GM12878 (cell line): ENCODE data around the gene LIX1L. TPM values are rescaled to one million over a fixed set of nuclear protein-coding genes. Genes with fewer than 3 reads are reported as not detected.

Source experiments
- CHD2 ChIP-seq: IDR thresholded peaks from 2 replicates; pipeline ENCODE4 v1.6.1; 2011; ENCODE audit warnings: low read depth, low read length, improper control_type of control experiment, borderline replicate concordance
- EED ChIP-seq: sonication (generic); IDR thresholded peaks from 2 replicates; pipeline ENCODE4 v1.6.1; 2016; ENCODE audit warnings: antibody characterized with exemption, low read depth
- EP300 ChIP-seq, 2 experiments: fragments of 150-350 bp in 1 of 2; IDR thresholded peaks; 2 replicates each; pipeline ENCODE4 v1.6.1; 2011 to 2012; ENCODE audit warnings: low read depth in 2 of 2, low read length in 2 of 2, borderline replicate concordance in 1 of 2, improper control_type of control experiment in 1 of 2, inconsistent platforms in 1 of 2; ENCODE audit not compliant: control insufficient read depth in 1 of 2
- GATAD2B ChIP-seq: fragments of 450-650 bp; conservative IDR thresholded peaks from 2 replicates; pipeline ENCODE4 v1.6.1; 2017; ENCODE audit warnings: low read depth, mild to moderate bottlenecking, moderate library complexity
- HDAC2 ChIP-seq: fragments of 200-600 bp; sonication (generic); IDR thresholded peaks from 2 replicates; pipeline ENCODE4 v1.6.1; 2017
- MYC ChIP-seq: IDR thresholded peaks from 2 replicates; pipeline ENCODE4 v1.6.1; 2011; ENCODE audit warnings: mild to moderate bottlenecking, low read length, moderate library complexity, inconsistent platforms; ENCODE audit not compliant: insufficient read depth, insufficient replicate concordance, insufficient read length, severe bottlenecking
- NR2C1 ChIP-seq: fragments of 450-650 bp; IDR thresholded peaks from 2 replicates; pipeline ENCODE4 v1.6.1; 2017; ENCODE audit warnings: antibody characterized with exemption, mild to moderate bottlenecking, moderate library complexity
- NR2F1 ChIP-seq: fragments of 450-650 bp; conservative IDR thresholded peaks from 2 replicates; pipeline ENCODE4 v1.6.1; 2017; ENCODE audit warnings: mild to moderate bottlenecking
- PAX5 ChIP-seq: IDR thresholded peaks from 2 replicates; pipeline ENCODE4 v1.6.1; 2011; ENCODE audit warnings: low read depth, low read length, borderline replicate concordance
- POLR2A ChIP-seq: IDR thresholded peaks from 2 replicates; pipeline ENCODE4 v1.6.1; 2011; ENCODE audit warnings: low read depth, mild to moderate bottlenecking, low read length
- POLR2AphosphoS5 ChIP-seq: IDR thresholded peaks from 2 replicates; pipeline ENCODE4 v1.6.1; 2011; ENCODE audit warnings: mild to moderate bottlenecking, low read length, inconsistent platforms
- POU2F2 ChIP-seq: IDR thresholded peaks from 3 replicates; pipeline ENCODE4 v1.6.1; 2011; ENCODE audit warnings: low read depth, mild to moderate bottlenecking, low read length, borderline replicate concordance
- RB1 ChIP-seq: fragments of 450-650 bp; formaldehyde crosslinking; IDR thresholded peaks from 2 replicates; pipeline ENCODE4 v1.6.1; 2017; ENCODE audit warnings: mild to moderate bottlenecking, borderline replicate concordance
- RBBP5 ChIP-seq: fragments of 200-600 bp; sonication (generic); conservative IDR thresholded peaks from 2 replicates; pipeline ENCODE4 v1.6.1; 2016
- RELA ChIP-seq: fragments of 450-650 bp; IDR thresholded peaks from 2 replicates; pipeline ENCODE4 v1.8.0; 2014; ENCODE audit warnings: borderline replicate concordance; ENCODE audit not compliant: partially characterized antibody
- SMARCA5 ChIP-seq: fragments of 450-650 bp; IDR thresholded peaks from 2 replicates; pipeline ENCODE4 v1.6.1; 2017; ENCODE audit warnings: mild to moderate bottlenecking
- SMC3 ChIP-seq: IDR thresholded peaks from 2 replicates; pipeline ENCODE4 v1.6.1; 2011; ENCODE audit warnings: low read length, improper control_type of control experiment, borderline replicate concordance
- TAF1 ChIP-seq: IDR thresholded peaks from 2 replicates; pipeline ENCODE4 v1.6.1; 2011; ENCODE audit warnings: mild to moderate bottlenecking, low read depth, low read length, borderline replicate concordance
- ZNF24 ChIP-seq: fragments of 450-650 bp; IDR thresholded peaks from 2 replicates; pipeline ENCODE4 v1.6.1; 2017; ENCODE audit warnings: antibody characterized with exemption, mild to moderate bottlenecking
- ZSCAN29 ChIP-seq: fragments of 450-650 bp; IDR thresholded peaks from 2 replicates; pipeline ENCODE4 v1.6.1; 2017; ENCODE audit warnings: mild to moderate bottlenecking, moderate library complexity
- polyA plus RNA-seq, 11 experiments: library from polyadenylated mRNA; depleted of rRNA in 4 of 11; unstranded in 6 of 11; stranded (reverse) in 5 of 11; fragments of >200 nt; fragmentation: Nextera tagmentation in 4 of 11; fragmentation: Illumina TruSeq in 1 of 11; extraction: Ambion mirVana in 4 of 11; extraction: Trizol in 1 of 11; gene quantifications; 1 replicate in 1 of 11; 2 replicates in 10 of 11; pipeline versions ENCODE4 v1.2.1 to v1.2.3, GENCODE V29; 2011 to 2016; ENCODE audit warnings: inconsistent platforms in 2 of 11, missing spikeins in 2 of 11, low read depth in 1 of 11
- total RNA-seq, 4 experiments: library from RNA; depleted of rRNA in 3 of 4; stranded (reverse); fragments of >200 nt in 3 of 4; fragmentation: Illumina TruSeq in 1 of 4; extraction: Trizol in 1 of 4; gene quantifications; 2 replicates each; pipeline versions ENCODE4 v1.2.1 to v1.2.3, GENCODE V29; 2013 to 2021
- TF ChIP-seq, protein P1 (sequence below): IDR thresholded peaks from 2 replicates; pipeline ENCODE4 v1.6.1; 2011; ENCODE audit warnings: borderline replicate concordance, low read depth, mild to moderate bottlenecking, moderate library complexity, mixed read lengths, low read length; ENCODE audit not compliant: insufficient read depth; ENCODE audit errors: extremely low read length
- TF ChIP-seq, protein P2 (sequence below): fragments of 450-650 bp; IDR thresholded peaks from 2 replicates; pipeline ENCODE4 v1.6.1; 2017; ENCODE audit warnings: low read depth, mild to moderate bottlenecking, moderate library complexity
- TF ChIP-seq, protein P3 (sequence below): fragments of 450-650 bp; conservative IDR thresholded peaks from 2 replicates; pipeline ENCODE4 v1.6.1; 2017; ENCODE audit warnings: mild to moderate bottlenecking, moderate library complexity
- TF ChIP-seq, protein P4 (sequence below): fragments of 450-650 bp; IDR thresholded peaks from 2 replicates; pipeline ENCODE4 v1.6.1; 2018; ENCODE audit warnings: borderline replicate concordance, mild to moderate bottlenecking; ENCODE audit not compliant: partially characterized antibody

The LIX1L gene
- total and polyA plus RNA-seq, 10 of the 15 experiments (the other 5 are each of a cell fraction or from before 2014, with no cell fraction given) = 5.5 to 48.2 (median 15.3) TPM

DNA sequence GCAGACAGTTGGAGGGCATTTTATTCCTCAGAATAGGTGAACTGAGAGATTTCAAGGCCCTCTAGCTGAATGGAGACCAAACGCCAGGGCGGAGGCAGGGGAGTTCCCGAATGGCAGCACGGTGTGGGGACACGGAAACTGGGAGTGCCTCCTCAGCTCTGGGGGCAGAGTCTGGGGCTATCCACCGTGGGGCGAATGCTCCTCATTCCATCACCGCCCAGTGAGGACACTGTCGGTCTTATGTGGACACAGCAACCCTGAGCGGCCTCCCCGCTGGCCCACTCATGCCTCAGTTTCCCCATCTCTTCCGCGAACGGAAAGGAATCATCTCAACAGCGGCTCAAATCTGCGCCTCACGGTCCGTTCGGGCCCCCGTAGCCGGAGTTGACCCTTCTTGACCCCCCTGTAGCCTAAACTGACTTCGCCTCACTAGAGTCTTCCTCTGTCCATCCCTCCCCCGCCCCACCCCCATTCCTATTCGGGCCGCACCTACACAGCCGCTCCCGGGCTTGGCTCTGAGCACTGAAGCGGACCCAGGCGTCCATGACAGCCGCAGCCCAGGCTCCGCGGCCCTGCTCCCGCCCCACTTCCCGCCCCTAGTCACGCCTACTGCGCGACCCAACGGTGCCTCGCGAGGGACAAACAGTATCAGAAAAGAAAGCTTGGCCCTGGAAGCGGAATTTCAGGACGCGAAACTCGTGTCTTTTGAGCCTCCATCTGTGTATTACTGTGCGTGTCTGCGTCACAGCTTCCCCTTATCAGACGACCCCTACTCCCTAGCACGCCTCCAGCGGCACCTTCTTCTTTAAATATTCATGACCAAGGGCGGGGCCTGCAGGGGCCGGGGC, 39.4 kb downstream of the LIX1L start, which contains the start of gene PEX11B (continued):
- TF ChIP-seq PAX5 (peak; percentile 84), NR2F1 (peak; percentile 94), ZNF24 (no peak), EP300 (IDR thresholded peaks at IDR 0.05; ENCODE audit: borderline replicate concordance in 1 of 2, control insufficient read depth in 1 of 2, low read depth in 2 of 2, low read length in 2 of 2) (no peak), SMARCA5 (0 out of 2 replicates have a peak, but pooled peaks have one; percentile 24), POLR2AphosphoS5 (peak; percentile 70; the same call in 1 of the 2 replicates), POU2F2 (peak; percentile 95), NR2C1 (peak; percentile 31; the same call in 1 of the 2 replicates), RBBP5 (no peak), CHD2 (peak; percentile 90), RB1 (0 out of 2 replicates have a peak, but pooled peaks have one; percentile 61), RELA (peak; percentile 30), ZSCAN29 (no peak), EED (no peak), GATAD2B (peak; percentile 66; the same call in 1 of the 2 replicates), SMC3 (no peak), POLR2A (peak; percentile 93), HDAC2 (no peak), TAF1 (peak; percentile 90), MYC (no peak)
- TF ChIP-seq, protein P1, sequence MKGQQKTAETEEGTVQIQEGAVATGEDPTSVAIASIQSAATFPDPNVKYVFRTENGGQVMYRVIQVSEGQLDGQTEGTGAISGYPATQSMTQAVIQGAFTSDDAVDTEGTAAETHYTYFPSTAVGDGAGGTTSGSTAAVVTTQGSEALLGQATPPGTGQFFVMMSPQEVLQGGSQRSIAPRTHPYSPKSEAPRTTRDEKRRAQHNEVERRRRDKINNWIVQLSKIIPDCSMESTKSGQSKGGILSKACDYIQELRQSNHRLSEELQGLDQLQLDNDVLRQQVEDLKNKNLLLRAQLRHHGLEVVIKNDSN = no peak
- TF ChIP-seq, protein P2, sequence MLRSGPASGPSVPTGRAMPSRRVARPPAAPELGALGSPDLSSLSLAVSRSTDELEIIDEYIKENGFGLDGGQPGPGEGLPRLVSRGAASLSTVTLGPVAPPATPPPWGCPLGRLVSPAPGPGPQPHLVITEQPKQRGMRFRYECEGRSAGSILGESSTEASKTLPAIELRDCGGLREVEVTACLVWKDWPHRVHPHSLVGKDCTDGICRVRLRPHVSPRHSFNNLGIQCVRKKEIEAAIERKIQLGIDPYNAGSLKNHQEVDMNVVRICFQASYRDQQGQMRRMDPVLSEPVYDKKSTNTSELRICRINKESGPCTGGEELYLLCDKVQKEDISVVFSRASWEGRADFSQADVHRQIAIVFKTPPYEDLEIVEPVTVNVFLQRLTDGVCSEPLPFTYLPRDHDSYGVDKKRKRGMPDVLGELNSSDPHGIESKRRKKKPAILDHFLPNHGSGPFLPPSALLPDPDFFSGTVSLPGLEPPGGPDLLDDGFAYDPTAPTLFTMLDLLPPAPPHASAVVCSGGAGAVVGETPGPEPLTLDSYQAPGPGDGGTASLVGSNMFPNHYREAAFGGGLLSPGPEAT = peak; percentile 88
- TF ChIP-seq, protein P3, sequence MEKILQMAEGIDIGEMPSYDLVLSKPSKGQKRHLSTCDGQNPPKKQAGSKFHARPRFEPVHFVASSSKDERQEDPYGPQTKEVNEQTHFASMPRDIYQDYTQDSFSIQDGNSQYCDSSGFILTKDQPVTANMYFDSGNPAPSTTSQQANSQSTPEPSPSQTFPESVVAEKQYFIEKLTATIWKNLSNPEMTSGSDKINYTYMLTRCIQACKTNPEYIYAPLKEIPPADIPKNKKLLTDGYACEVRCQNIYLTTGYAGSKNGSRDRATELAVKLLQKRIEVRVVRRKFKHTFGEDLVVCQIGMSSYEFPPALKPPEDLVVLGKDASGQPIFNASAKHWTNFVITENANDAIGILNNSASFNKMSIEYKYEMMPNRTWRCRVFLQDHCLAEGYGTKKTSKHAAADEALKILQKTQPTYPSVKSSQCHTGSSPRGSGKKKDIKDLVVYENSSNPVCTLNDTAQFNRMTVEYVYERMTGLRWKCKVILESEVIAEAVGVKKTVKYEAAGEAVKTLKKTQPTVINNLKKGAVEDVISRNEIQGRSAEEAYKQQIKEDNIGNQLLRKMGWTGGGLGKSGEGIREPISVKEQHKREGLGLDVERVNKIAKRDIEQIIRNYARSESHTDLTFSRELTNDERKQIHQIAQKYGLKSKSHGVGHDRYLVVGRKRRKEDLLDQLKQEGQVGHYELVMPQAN = 0 out of 2 replicates have a peak, but pooled peaks have one; percentile 70
- TF ChIP-seq, protein P4, sequence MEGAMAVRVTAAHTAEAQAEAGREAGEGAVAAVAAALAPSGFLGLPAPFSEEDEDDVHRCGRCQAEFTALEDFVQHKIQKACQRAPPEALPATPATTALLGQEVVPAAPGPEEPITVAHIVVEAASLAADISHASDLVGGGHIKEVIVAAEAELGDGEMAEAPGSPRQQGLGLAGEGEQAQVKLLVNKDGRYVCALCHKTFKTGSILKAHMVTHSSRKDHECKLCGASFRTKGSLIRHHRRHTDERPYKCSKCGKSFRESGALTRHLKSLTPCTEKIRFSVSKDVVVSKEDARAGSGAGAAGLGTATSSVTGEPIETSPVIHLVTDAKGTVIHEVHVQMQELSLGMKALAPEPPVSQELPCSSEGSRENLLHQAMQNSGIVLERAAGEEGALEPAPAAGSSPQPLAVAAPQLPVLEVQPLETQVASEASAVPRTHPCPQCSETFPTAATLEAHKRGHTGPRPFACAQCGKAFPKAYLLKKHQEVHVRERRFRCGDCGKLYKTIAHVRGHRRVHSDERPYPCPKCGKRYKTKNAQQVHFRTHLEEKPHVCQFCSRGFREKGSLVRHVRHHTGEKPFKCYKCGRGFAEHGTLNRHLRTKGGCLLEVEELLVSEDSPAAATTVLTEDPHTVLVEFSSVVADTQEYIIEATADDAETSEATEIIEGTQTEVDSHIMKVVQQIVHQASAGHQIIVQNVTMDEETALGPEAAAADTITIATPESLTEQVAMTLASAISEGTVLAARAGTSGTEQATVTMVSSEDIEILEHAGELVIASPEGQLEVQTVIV = peak; percentile 22
